AG04450 (cell line): ENCODE data around the gene DUSP1. TPM values are rescaled to one million over a fixed set of nuclear protein-coding genes. Genes with fewer than 3 reads are reported as not detected.

Source experiments
- CTCF ChIA-PET: fragments of 300-600, 350-600 bp; formaldehyde crosslinking; extraction: SDS; loops from one replicate; lab custom pipeline; 2022; ENCODE audit warnings: antibody characterized with exemption, inconsistent platforms; lab: Charles Lee
- POLR2A ChIA-PET: fragments of 350-600 bp; formaldehyde crosslinking; extraction: SDS; loops from one replicate; lab custom pipeline; 2021; ENCODE audit warnings: antibody characterized with exemption, inconsistent platforms; lab: Yijun Ruan, JAX
- DNase-seq: peaks from one replicate; pipeline ENCODE4 v3.0.0-alpha.2; 2011; ENCODE audit warnings: low read depth, low spot score
- H3K27ac ChIP-seq: one replicate; pipeline ENCODE4 v1.5.1; 2012; ENCODE audit warnings: low read depth, low read length, control low read depth
- H3K27me3 ChIP-seq: one replicate; pipeline ENCODE4 v1.6.0; 2012; ENCODE audit warnings: low read length; ENCODE audit not compliant: control insufficient read depth, insufficient read depth
- H3K4me3 ChIP-seq: 2 replicates; pipeline ENCODE4 v1.5.1; 2011; ENCODE audit warnings: mild to moderate bottlenecking, low read depth, low read length, control low read depth
- H3K9me3 ChIP-seq: 2 replicates; pipeline ENCODE4 v1.5.1; 2012; ENCODE audit warnings: low read length; ENCODE audit not compliant: control insufficient read depth, insufficient read depth
- polyA plus RNA-seq: library from polyadenylated mRNA; depleted of rRNA; stranded (reverse); fragments of >200 nt; gene quantifications from 2 replicates; pipeline ENCODE4 v1.2.3, GENCODE V29; 2011
- TF ChIP-seq, protein P1 (sequence below): IDR thresholded peaks from 2 replicates; pipeline ENCODE4 v1.5.1; 2011; ENCODE audit warnings: low read depth, low read length, control low read depth, inconsistent platforms

DUSP1 gene
- polyA plus RNA-seq, 1 experiment = 98.8 TPM

DNA sequence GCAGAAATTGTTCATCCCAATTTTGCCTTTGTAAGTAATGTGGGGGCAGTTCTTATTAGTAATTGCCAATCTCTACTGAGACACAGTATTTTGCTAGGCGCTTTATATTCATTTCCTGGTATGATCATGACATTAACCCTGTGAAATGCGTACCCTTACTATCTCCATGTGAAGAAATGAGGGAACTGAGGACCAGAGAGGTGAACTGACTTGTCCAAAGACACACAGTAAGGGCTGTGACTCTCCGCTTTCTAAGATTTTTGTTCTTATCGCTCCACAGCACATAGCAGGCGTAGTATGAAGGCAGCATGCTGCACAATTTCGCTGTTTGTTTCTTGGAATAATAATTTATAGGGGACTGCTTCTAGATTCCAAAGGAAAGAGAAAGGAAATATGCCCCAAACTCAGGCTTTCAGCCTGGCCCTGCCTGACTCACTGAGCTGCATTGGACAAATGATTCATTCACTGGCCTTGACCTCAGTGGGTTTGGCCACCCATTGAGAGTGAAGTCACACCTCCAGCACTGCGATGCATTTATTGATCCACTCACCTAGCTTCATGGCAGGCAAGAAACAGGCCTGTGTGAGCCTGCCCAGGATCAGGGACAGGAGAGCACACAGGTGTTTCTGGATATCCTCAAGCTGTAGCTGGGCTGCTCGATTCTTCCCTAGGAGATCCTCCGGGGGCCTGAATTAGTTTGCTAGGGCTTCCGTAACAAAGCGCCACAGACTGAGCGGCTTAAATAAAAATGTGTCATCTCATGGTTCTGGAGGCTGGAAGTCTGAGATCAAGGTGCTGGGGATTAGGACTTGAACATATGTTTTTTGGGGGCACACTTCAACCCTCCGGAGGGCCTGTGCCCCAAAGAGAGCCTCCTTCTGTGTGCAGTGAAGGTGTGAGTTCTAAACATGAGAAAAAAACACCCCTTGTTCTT lies 7.2 kb upstream of the DUSP1 start:
- CTCF ChIA-PET = interaction anchor here (1.0 to 1.5 kb wide), 2 partner anchors 61 to 91 kb away, joined by 3 to 4 read pairs; no protein-coding TSS in a partner anchor
- TF ChIP-seq, protein P1, sequence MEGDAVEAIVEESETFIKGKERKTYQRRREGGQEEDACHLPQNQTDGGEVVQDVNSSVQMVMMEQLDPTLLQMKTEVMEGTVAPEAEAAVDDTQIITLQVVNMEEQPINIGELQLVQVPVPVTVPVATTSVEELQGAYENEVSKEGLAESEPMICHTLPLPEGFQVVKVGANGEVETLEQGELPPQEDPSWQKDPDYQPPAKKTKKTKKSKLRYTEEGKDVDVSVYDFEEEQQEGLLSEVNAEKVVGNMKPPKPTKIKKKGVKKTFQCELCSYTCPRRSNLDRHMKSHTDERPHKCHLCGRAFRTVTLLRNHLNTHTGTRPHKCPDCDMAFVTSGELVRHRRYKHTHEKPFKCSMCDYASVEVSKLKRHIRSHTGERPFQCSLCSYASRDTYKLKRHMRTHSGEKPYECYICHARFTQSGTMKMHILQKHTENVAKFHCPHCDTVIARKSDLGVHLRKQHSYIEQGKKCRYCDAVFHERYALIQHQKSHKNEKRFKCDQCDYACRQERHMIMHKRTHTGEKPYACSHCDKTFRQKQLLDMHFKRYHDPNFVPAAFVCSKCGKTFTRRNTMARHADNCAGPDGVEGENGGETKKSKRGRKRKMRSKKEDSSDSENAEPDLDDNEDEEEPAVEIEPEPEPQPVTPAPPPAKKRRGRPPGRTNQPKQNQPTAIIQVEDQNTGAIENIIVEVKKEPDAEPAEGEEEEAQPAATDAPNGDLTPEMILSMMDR = no peak

DNA sequence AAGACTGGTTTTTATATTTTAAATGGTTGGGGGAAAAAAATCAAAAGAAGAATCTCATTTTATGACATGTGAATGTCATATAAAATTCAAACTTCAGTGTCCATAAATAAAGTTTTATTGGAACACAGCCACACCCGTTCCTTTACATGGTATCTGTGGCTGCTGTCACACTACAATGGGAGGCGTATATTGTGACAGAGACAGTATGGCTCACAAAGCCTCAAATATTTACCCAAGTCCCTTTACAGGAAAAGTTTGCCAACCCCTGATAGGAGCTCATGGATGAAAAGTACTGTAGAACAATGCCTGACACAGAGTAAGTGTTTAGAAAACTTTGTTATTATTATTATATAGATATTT lies 5.2 kb upstream of the DUSP1 start:
- H3K27ac ChIP-seq = no peak overlapping the region
- no peaks in the 10 kb centered on the region for H3K9me3 ChIP-seq
- H3K27me3 ChIP-seq = no peaks in the 10 kb centered on the region
- H3K4me3 ChIP-seq = no peak overlapping the region
- TF ChIP-seq, protein P1 = no peak
- no peak for DNase-seq
- ChIA-PET POLR2A (interaction anchor here (0.7 to 2.3 kb wide), 4 partner anchors 12 to 130 kb away, joined by 3 to 8 read pairs (median 4); no protein-coding TSS in a partner anchor), CTCF (interaction anchor here (1.5 to 1.7 kb wide), 3 partner anchors 60 to 93 kb away, joined by 4 to 5 read pairs (median 4); no protein-coding TSS in a partner anchor)

More for the DNA sequence above, 7.2 kb upstream of the DUSP1 start:
- Histone ChIP-seq H3K9me3 (no peaks in the 10 kb centered on the region), H3K4me3 (no peak overlapping the region), H3K27ac (peak overlapping the region; percentile 83), H3K27me3 (no peaks in the 10 kb centered on the region)
- POLR2A ChIA-PET = interaction anchor here (0.7 to 2.3 kb wide), 5 partner anchors 11 to 94 kb away, joined by 3 to 8 read pairs (median 6); no protein-coding TSS in a partner anchor
- DNase-seq = no peak

DNA sequence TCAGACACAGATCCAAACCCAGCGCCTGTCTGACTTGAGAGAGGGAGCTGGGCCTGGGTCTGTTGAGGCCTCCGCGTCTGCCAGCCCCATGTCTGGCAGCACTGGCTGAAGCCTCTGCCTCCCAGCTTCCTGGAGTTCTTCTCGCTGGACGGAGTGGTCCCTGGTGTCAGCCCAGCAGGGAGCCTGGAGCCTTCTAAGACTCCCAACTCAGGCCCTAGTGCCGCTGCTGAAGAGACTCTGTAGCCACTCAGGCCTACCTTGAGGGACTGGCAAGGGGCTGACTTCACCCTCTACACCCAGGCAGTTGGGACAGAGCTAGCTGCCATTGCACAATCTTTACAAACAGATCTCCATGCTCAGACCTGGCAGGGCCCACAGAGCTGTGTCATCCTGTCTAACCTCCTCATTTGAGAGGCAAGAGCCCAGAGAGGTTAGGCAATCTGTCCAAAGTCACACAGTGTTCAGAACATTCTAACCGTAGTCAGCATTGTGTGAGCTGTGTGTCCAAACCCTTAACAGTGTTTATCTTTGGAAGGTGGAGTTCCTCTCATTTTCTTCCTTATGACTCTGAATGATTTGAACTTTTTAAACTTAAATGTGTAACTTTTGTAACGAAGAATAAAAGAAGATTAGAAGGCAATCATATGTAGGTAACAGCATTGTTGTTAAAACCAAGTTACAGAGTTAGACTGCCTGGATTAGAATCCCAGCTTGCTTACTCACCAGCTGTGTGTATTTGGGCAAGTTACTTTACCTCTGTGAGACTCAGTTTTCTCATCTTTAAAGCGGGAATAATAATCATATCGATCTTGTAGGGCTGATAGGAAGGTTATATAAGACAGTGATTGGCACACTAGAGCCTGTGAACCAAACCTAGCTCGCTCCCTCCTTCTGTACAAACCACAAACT lies 4.6 kb upstream of the DUSP1 start:
- no peak overlapping the region for H3K27ac ChIP-seq
- no peaks in the 10 kb centered on the region for H3K27me3 ChIP-seq
- TF ChIP-seq, protein P1 = no peak
- peaks cover 3% of the 10 kb centered on the region; the same call in 1 of the 2 replicates for H3K9me3 ChIP-seq
- POLR2A ChIA-PET = interaction anchor here (0.6 to 2.3 kb wide), 7 partner anchors 13 to 1057 kb away, joined by 3 to 8 read pairs (median 4); no protein-coding TSS in a partner anchor
- CTCF ChIA-PET = interaction anchor here (1.5 to 2.0 kb wide), 3 partner anchors 59 to 157 kb away, joined by 4 to 7 read pairs (median 5); no protein-coding TSS in a partner anchor
- no peak overlapping the region for H3K4me3 ChIP-seq
- DNase-seq = no peak

DNA sequence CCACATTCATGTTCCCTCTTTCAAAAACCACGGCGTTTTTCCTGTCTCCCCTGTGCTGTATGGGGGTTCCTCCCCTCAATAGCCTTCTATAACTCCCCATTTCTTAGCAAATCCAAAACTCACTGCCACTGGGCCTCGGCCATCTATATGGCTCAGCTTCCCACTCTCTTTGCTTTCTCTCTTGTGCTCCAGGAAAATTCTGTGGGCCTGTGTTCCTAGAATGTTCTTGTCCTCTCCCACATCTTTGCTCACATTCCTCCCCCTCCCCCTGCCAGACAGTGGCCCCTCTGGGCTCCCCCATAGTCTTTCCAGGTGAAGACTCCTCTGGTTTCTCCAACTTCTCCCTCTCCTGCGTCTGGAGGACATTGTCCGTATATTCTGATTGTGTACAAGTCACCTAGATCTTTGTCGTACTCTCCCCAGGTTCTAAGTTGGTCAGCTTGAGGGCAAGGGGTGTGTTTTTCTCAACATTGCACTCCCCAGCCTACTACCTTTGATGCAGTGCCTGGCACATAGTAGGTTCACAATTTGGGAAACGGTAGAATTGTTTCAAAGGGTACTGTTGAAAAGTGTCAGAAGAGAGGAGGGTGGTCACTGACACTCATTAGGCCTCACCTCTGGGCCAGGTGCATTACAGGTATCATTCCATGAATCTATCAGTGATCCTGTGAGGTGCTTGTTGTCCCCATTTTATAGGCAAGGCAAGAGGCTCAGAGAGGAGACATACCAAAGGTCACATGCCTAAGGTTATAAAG lies 3.7 kb upstream of the DUSP1 start:
- peaks cover 3% of the 10 kb centered on the region; the same call in 1 of the 2 replicates for H3K9me3 ChIP-seq
- TF ChIP-seq, protein P1 = no peak
- ChIA-PET POLR2A (interaction anchor here (1.0 to 2.0 kb wide), 4 partner anchors 13 to 155 kb away, joined by 3 to 6 read pairs (median 4); no protein-coding TSS in a partner anchor), CTCF (interaction anchor here (0.8 to 2.0 kb wide), 4 partner anchors 58 to 158 kb away, joined by 3 to 7 read pairs (median 4); no protein-coding TSS in a partner anchor)
- peak overlapping the region; percentile 21 for H3K27ac ChIP-seq
- DNase-seq = no peak
- no peak overlapping the region for H3K4me3 ChIP-seq
- no peaks in the 10 kb centered on the region for H3K27me3 ChIP-seq
